Head of caudate nucleus (tissue), 42 donors: ENCODE data around the gene LRCH1.

ENCODE experiments used
- DNase-seq, 42 donors: peaks; one replicate each; pipeline versions ENCODE4 v3.0.0 to v3.0.0-alpha.2; 2020 to 2021; ENCODE audit warnings: mixed read lengths in 7 of 42
- intact Hi-C: fragments of 100-400 bp; cut with DNase I; formaldehyde crosslinking; loops from one replicate; pipeline ENCODE4 v1.15.0; 2022

Gene LRCH1

GRCh38 chr13:46530084-46530935 lies 22.7 kb upstream of the LRCH1 start:
- intact Hi-C loops: no loop called here
- no peak for DNase-seq

- intact Hi-C loops: no loop called here
- no peak for DNase-seq
Measured at GRCh38 chr13:46531953-46532352, 21.0 kb upstream of the LRCH1 start.

GRCh38 chr13:46535002-46535401 lies 18.0 kb upstream of the LRCH1 start:
- no peak for DNase-seq
- intact Hi-C loops: no loop called here

GRCh38 chr13:46535825-46536224 lies 17.1 kb upstream of the LRCH1 start:
- DNase-seq: no peak
- intact Hi-C loops: no loop called here

GRCh38 chr13:46536341-46536740 lies 16.6 kb upstream of the LRCH1 start:
- no peak for DNase-seq
- intact Hi-C loops: no loop called here

GRCh38 chr13:46539231-46539630 lies 13.7 kb upstream of the LRCH1 start:
- intact Hi-C loops: no loop called here
- DNase-seq: no peak

- intact Hi-C loops: no loop called here
- no peak for DNase-seq
Measured at GRCh38 chr13:46541210-46541609, 11.8 kb upstream of the LRCH1 start.

GRCh38 chr13:46542833-46543232 lies 10.1 kb upstream of the LRCH1 start:
- intact Hi-C loops: no loop called here
- no peak for DNase-seq

GRCh38 chr13:46543287-46543686 lies 9.7 kb upstream of the LRCH1 start:
- no peak for DNase-seq
- intact Hi-C loops: no loop called here

GRCh38 chr13:46544208-46544607 lies 8.8 kb upstream of the LRCH1 start:
- no peak for DNase-seq
- intact Hi-C loops: no loop called here

- intact Hi-C loops: no loop called here
- DNase-seq: no peak
Measured at GRCh38 chr13:46544811-46545210, 8.2 kb upstream of the LRCH1 start.

GRCh38 chr13:46546084-46546768 lies 6.7 kb upstream of the LRCH1 start:
- intact Hi-C loops: no loop called here
- DNase-seq: no peak

- intact Hi-C loops: loop anchor here (10.0 kb wide), 1 partner anchor 164 kb away; no protein-coding TSS in a partner anchor
- no peak for DNase-seq
Measured at GRCh38 chr13:46550822-46551221, 2.1 kb upstream of the LRCH1 start.

GRCh38 chr13:46551410-46552302 lies 1.3 kb upstream of the LRCH1 start:
- peak; percentile 44 to 87 (median 70) for DNase-seq
- intact Hi-C loops: loop anchor here (10.0 kb wide), 1 partner anchor 163 kb away; no protein-coding TSS in a partner anchor

- intact Hi-C loops: loop anchor here (10.0 kb wide), 1 partner anchor 163 kb away; no protein-coding TSS in a partner anchor
- DNase-seq: peak in 4 of 42 donors; percentile 4 to 35 (median 19)
Measured at GRCh38 chr13:46552303-46552682, 677 bp upstream of the LRCH1 start.

- intact Hi-C loops: loop anchor here (10.0 kb wide), 1 partner anchor 161 kb away; no protein-coding TSS in a partner anchor
- peak in 12 of 42 donors; percentile 1 to 40 (median 14) for DNase-seq
Measured at GRCh38 chr13:46553521-46553885, 533 bp downstream of the LRCH1 start.

GRCh38 chr13:46553886-46554858 lies 1.2 kb downstream of the LRCH1 start:
- peak in 40 of 42 donors; percentile 30 to 74 (median 52) for DNase-seq
- intact Hi-C loops: loop anchor here (10.0 kb wide), 1 partner anchor 161 kb away; no protein-coding TSS in a partner anchor

- intact Hi-C loops: loop anchor here (10.0 kb wide), 1 partner anchor 160 kb away; no protein-coding TSS in a partner anchor
Measured at GRCh38 chr13:46554951-46555350, 2.0 kb downstream of the LRCH1 start.

More at GRCh38 chr13:46554951-46555350, 2.0 kb downstream of the LRCH1 start:
- DNase-seq: no peak
